GM12878 (cell line): ENCODE results near the gene CAMTA1. TPM values are rescaled to one million over a fixed set of nuclear protein-coding genes. Genes with fewer than 3 reads are reported as not detected.

Experiments
- ATAC-seq: fragments of 200-7000 bp; cut with Tn5 transposase; 3 replicates; pipeline ENCODE4 v1.9.1; 2020; ENCODE audit warnings: mild to moderate bottlenecking, moderate library complexity
- BruUV-seq: library from RNA; stranded (reverse); fragments of 400-500 nt; replicated peaks from 2 replicates; lab custom pipeline; 2021; lab: Mats Ljungman, UMichigan
- CTCF ChIA-PET: fragments of 300-600 bp; sonication (Branson Sonifier 250); formaldehyde crosslinking; extraction: SDS; loops from one replicate; lab custom pipeline; 2021; ENCODE audit warnings: inconsistent platforms; lab: Yijun Ruan, JAX
- POLR2A ChIA-PET: fragments of 350-600 bp; formaldehyde crosslinking; extraction: SDS; loops from one replicate; lab custom pipeline; 2021; ENCODE audit warnings: inconsistent platforms; lab: Charles Lee
- RAD21 ChIA-PET: fragments of 300-600 bp; sonication (Branson Sonifier 250); formaldehyde crosslinking; loops from one replicate; lab custom pipeline; 2023; ENCODE audit warnings: antibody characterized with exemption; ENCODE audit not compliant: unreplicated experiment; lab: Charles Lee
- SMC1A ChIA-PET: fragments of 300-600 bp; sonication (Branson Sonifier 250); formaldehyde crosslinking; loops from one replicate; lab custom pipeline; 2023; ENCODE audit not compliant: unreplicated experiment, uncharacterized antibody; lab: Charles Lee
- DNase-seq: peaks from one replicate; pipeline ENCODE4 v3.0.0-alpha.2; 2011; ENCODE audit warnings: low read depth, low spot score
- FAIRE-seq: peaks from 3 replicates; lab custom pipeline; 2011; peaks lifted over from hg19 to GRCh38; lab: Jason Lieb, UNC
- H2AFZ ChIP-seq: 2 replicates; pipeline ENCODE4 v1.6.0; 2011; ENCODE audit warnings: low read depth, low read length, control low read depth; ENCODE audit not compliant: control insufficient read depth
- H3K27ac ChIP-seq: 2 replicates; pipeline ENCODE4 v1.5.1; 2011; ENCODE audit warnings: control low read depth; ENCODE audit not compliant: control insufficient read depth, insufficient read depth
- H3K27me3 ChIP-seq, 2 experiments: replicated peaks in 1 of 2; 2 replicates each; pipeline versions ENCODE4 v1.6.0 to v1.6.1; 2011; ENCODE audit warnings: low read length in 1 of 2; ENCODE audit not compliant: control insufficient read depth in 2 of 2, insufficient read depth in 2 of 2
- H3K36me3 ChIP-seq, 2 experiments: 2 replicates each; pipeline ENCODE4 v1.5.1; 2011; ENCODE audit warnings: low read length in 1 of 2; ENCODE audit not compliant: control insufficient read depth in 2 of 2, insufficient read depth in 2 of 2
- H3K4me1 ChIP-seq: 2 replicates; pipeline ENCODE4 v1.6.1; 2011; ENCODE audit warnings: mild to moderate bottlenecking, low read length, moderate library complexity, mixed read lengths; ENCODE audit not compliant: control insufficient read depth, insufficient read depth
- H3K4me2 ChIP-seq: 2 replicates; pipeline ENCODE4 v1.6.0; 2011; ENCODE audit warnings: control low read depth; ENCODE audit not compliant: control insufficient read depth, insufficient read depth
- H3K4me3 ChIP-seq: fragments of 200-600 bp; sonication (generic); 2 replicates; pipeline ENCODE4 v1.5.1; 2016
- H3K79me2 ChIP-seq: 2 replicates; pipeline ENCODE4 v1.6.0; 2011; ENCODE audit warnings: low read length; ENCODE audit not compliant: control insufficient read depth, insufficient read depth
- H3K9ac ChIP-seq: 2 replicates; pipeline ENCODE4 v1.8.0; 2011; ENCODE audit warnings: low read length, control low read depth, mixed read lengths; ENCODE audit not compliant: control insufficient read depth, insufficient read depth
- H3K9me3 ChIP-seq: replicated peaks from 3 replicates; pipeline ENCODE4 v1.5.1; 2011; ENCODE audit warnings: mild to moderate bottlenecking, low read length; ENCODE audit not compliant: control insufficient read depth, insufficient read depth
- H4K20me1 ChIP-seq: 2 replicates; pipeline ENCODE4 v1.6.0; 2011; ENCODE audit not compliant: control insufficient read depth, insufficient read depth
- MEF2A ChIP-seq: IDR thresholded peaks from 2 replicates; pipeline ENCODE4 v1.6.1; 2011; ENCODE audit warnings: low read depth, mild to moderate bottlenecking, low read length, moderate library complexity; ENCODE audit not compliant: insufficient read depth
- POLR2AphosphoS2 ChIP-seq: IDR thresholded peaks from 2 replicates; pipeline ENCODE4 v1.6.1; 2011; ENCODE audit warnings: low read depth, mild to moderate bottlenecking, low read length, improper control_type of control experiment, moderate library complexity
- RBBP5 ChIP-seq: fragments of 200-600 bp; sonication (generic); conservative IDR thresholded peaks from 2 replicates; pipeline ENCODE4 v1.6.1; 2016
- RCOR1 ChIP-seq: conservative IDR thresholded peaks from 2 replicates; pipeline ENCODE4 v1.6.1; 2012; ENCODE audit warnings: low read depth, low read length, improper control_type of control experiment
- SPI1 ChIP-seq: IDR thresholded peaks from 2 replicates; pipeline ENCODE4 v1.6.1; 2011; ENCODE audit warnings: low read depth, mild to moderate bottlenecking, low read length, moderate library complexity, borderline replicate concordance; ENCODE audit not compliant: insufficient read depth
- WGBS: methylation state at CpG from one replicate; pipeline ENCODE4 v1.1.6; 2016; ENCODE audit warnings: low lambda C conversion rate; ENCODE audit not compliant: insufficient replicate concordance, insufficient coverage; ENCODE audit errors: missing lambda C conversion rate; 5-methylcytosine and 5-hydroxymethylcytosine counted together
- in situ Hi-C: fragments of 300-500 bp; cut with MboI; formaldehyde crosslinking; loops from 9 replicates; pipeline ENCODE4 v1.14.3; 2018; ENCODE audit warnings: mixed read lengths
- intact Hi-C: fragments of 100-400 bp; cut with micrococcal nuclease; formaldehyde crosslinking; loops from one replicate; pipeline ENCODE4 v1.14.2; 2022; ENCODE audit not compliant: unreplicated experiment
- polyA plus RNA-seq, 11 experiments: library from polyadenylated mRNA; depleted of rRNA in 4 of 11; unstranded in 6 of 11; stranded (reverse) in 5 of 11; fragments of >200 nt; fragmentation: Nextera tagmentation in 4 of 11; fragmentation: Illumina TruSeq in 1 of 11; extraction: Ambion mirVana in 4 of 11; extraction: Trizol in 1 of 11; gene quantifications; 1 replicate in 1 of 11; 2 replicates in 10 of 11; pipeline versions ENCODE4 v1.2.1 to v1.2.3, GENCODE V29; 2011 to 2016; ENCODE audit warnings: inconsistent platforms in 2 of 11, missing spikeins in 2 of 11, low read depth in 1 of 11
- total RNA-seq, 4 experiments: library from RNA; depleted of rRNA in 3 of 4; stranded (reverse); fragments of >200 nt in 3 of 4; fragmentation: Illumina TruSeq in 1 of 4; extraction: Trizol in 1 of 4; gene quantifications; 2 replicates each; pipeline versions ENCODE4 v1.2.1 to v1.2.3, GENCODE V29; 2013 to 2021
- TF ChIP-seq, protein P1 (sequence below): fragments of 450-650 bp; IDR thresholded peaks from 2 replicates; pipeline ENCODE4 v1.6.1; 2017; ENCODE audit warnings: borderline replicate concordance
- TF ChIP-seq, protein P2 (sequence below): fragments of 450-650 bp; IDR thresholded peaks from 2 replicates; pipeline ENCODE4 v1.6.1; 2018; ENCODE audit warnings: mild to moderate bottlenecking, low read depth, moderate library complexity; ENCODE audit not compliant: partially characterized antibody

CAMTA1 gene
- total and polyA plus RNA-seq, 10 of the 15 experiments (the other 5 are each of a cell fraction or from before 2014, with no cell fraction given): 37.7 to 148 (median 76.4) TPM

DNA sequence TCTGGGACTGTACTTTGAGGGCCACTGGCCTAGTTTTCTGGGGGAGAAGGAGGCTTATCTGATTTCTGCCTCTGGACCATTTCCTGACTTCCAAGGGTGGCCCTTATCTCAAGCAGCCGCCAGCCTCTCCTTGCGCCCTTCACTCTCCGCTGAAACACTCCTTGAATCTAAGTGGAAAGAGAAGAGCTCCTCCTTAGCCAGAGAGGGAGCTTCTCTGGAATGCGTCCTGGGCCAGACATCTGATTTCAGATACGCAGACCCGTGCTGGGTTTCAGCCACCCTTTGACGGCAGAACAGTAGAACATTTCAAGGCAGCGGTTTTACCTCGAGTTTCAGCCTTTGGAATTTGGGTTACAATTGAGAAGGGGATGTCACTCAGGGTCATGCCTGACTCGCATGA is 308.0 kb downstream of the CAMTA1 start:
- no peaks in the 10 kb centered on the region for H3K9me3 ChIP-seq
- no peak overlapping the region for H2AFZ ChIP-seq
- no peak overlapping the region for H3K9ac ChIP-seq
- H3K4me3 ChIP-seq: no peak overlapping the region
- H3K36me3 ChIP-seq: no peaks in the 10 kb centered on the region
- ChIA-PET RAD21 (no interaction called here), SMC1A (no interaction called here), CTCF (no interaction called here), POLR2A (no interaction called here)
- 34% methylated on average over 10 of the region's 10 CpGs for WGBS
- H3K4me1 ChIP-seq: no peaks in the 10 kb centered on the region
- H3K4me2 ChIP-seq: no peak overlapping the region
- H3K27ac ChIP-seq: no peak overlapping the region
- in situ Hi-C loops: no loop called here
- DNase-seq (no peak), FAIRE-seq (no peak), ATAC-seq (no peak)
- no TSS peak for BruUV-seq
- intact Hi-C loops: no loop called here
- peaks cover 7 to 9% of the 10 kb centered on the region in 2 experiments; a peak in 3 of 4 replicates for H3K27me3 ChIP-seq
- H3K79me2 ChIP-seq: no peaks in the 10 kb centered on the region
- H4K20me1 ChIP-seq: no peaks in the 10 kb centered on the region
- TF ChIP-seq SPI1 (no peak), POLR2AphosphoS2 (no peak), RCOR1 (no peak), RBBP5 (no peak), MEF2A (no peak)
- TF ChIP-seq, protein P1, sequence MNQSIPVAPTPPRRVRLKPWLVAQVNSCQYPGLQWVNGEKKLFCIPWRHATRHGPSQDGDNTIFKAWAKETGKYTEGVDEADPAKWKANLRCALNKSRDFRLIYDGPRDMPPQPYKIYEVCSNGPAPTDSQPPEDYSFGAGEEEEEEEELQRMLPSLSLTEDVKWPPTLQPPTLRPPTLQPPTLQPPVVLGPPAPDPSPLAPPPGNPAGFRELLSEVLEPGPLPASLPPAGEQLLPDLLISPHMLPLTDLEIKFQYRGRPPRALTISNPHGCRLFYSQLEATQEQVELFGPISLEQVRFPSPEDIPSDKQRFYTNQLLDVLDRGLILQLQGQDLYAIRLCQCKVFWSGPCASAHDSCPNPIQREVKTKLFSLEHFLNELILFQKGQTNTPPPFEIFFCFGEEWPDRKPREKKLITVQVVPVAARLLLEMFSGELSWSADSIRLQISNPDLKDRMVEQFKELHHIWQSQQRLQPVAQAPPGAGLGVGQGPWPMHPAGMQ: no peak
- TF ChIP-seq, protein P2, sequence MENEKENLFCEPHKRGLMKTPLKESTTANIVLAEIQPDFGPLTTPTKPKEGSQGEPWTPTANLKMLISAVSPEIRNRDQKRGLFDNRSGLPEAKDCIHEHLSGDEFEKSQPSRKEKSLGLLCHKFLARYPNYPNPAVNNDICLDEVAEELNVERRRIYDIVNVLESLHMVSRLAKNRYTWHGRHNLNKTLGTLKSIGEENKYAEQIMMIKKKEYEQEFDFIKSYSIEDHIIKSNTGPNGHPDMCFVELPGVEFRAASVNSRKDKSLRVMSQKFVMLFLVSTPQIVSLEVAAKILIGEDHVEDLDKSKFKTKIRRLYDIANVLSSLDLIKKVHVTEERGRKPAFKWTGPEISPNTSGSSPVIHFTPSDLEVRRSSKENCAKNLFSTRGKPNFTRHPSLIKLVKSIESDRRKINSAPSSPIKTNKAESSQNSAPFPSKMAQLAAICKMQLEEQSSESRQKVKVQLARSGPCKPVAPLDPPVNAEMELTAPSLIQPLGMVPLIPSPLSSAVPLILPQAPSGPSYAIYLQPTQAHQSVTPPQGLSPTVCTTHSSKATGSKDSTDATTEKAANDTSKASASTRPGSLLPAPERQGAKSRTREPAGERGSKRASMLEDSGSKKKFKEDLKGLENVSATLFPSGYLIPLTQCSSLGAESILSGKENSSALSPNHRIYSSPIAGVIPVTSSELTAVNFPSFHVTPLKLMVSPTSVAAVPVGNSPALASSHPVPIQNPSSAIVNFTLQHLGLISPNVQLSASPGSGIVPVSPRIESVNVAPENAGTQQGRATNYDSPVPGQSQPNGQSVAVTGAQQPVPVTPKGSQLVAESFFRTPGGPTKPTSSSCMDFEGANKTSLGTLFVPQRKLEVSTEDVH: no peak
